ENCODE measurements around the gene WDR27. TPM values are rescaled to one million over a fixed set of nuclear protein-coding genes. Genes with fewer than 3 reads are reported as not detected.

WDR27 gene
- polyA plus RNA-seq, 1 donor from 2014 or later = 35.8 TPM

DNA sequence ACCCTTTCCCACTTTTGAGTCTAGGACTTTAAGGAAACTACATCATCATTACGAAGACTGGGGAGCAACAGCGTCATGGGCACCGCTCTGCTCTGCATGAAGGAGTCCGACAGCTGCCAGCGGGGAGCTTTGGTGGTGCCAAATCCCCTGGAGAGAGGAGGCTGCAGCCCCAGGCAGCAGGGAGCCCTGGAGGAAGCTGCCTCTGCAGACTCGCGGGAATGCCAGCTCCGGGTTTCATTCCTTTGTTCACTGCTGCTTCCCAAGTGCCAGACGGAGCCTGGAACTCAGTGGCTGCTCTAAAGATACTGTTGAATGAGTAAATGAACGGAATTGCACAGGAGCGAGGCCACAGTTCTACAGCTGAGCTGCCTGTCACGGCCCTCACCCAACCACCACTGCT is 251.7 kb downstream of the WDR27 start:
- H2AFZ ChIP-seq (ENCODE audit: low read depth, low read length) = no peak overlapping the region
- no peak overlapping the region for H3K27ac ChIP-seq (ENCODE audit: low read length)
- no peaks in the 10 kb centered on the region for H3K9me3 ChIP-seq (ENCODE audit: low read length)
- H3K4me2 ChIP-seq (ENCODE audit: low read length) = no peak overlapping the region
- H4K20me1 ChIP-seq (ENCODE audit: insufficient read depth) = no peaks in the 10 kb centered on the region
- no peaks in the 10 kb centered on the region for H3K27me3 ChIP-seq (ENCODE audit: insufficient read depth, low read depth, low read length)
- TF ChIP-seq POLR2AphosphoS5 (IDR thresholded peaks at IDR 0.05) (no peak), EZH2 (IDR thresholded peaks at IDR 0.05; ENCODE audit: borderline replicate concordance, insufficient read depth, low read length, poor library complexity, severe bottlenecking) (no peak), MXI1 (conservative IDR thresholded peaks at IDR 0.05; ENCODE audit: poor library complexity, severe bottlenecking) (no peak), SMC3 (conservative IDR thresholded peaks at IDR 0.05; ENCODE audit: poor library complexity) (no peak), EP300 (conservative IDR thresholded peaks at IDR 0.05; ENCODE audit: poor library complexity, severe bottlenecking) (no peak), RAD21 (conservative IDR thresholded peaks at IDR 0.05) (no peak)
- TF ChIP-seq, protein P1, sequence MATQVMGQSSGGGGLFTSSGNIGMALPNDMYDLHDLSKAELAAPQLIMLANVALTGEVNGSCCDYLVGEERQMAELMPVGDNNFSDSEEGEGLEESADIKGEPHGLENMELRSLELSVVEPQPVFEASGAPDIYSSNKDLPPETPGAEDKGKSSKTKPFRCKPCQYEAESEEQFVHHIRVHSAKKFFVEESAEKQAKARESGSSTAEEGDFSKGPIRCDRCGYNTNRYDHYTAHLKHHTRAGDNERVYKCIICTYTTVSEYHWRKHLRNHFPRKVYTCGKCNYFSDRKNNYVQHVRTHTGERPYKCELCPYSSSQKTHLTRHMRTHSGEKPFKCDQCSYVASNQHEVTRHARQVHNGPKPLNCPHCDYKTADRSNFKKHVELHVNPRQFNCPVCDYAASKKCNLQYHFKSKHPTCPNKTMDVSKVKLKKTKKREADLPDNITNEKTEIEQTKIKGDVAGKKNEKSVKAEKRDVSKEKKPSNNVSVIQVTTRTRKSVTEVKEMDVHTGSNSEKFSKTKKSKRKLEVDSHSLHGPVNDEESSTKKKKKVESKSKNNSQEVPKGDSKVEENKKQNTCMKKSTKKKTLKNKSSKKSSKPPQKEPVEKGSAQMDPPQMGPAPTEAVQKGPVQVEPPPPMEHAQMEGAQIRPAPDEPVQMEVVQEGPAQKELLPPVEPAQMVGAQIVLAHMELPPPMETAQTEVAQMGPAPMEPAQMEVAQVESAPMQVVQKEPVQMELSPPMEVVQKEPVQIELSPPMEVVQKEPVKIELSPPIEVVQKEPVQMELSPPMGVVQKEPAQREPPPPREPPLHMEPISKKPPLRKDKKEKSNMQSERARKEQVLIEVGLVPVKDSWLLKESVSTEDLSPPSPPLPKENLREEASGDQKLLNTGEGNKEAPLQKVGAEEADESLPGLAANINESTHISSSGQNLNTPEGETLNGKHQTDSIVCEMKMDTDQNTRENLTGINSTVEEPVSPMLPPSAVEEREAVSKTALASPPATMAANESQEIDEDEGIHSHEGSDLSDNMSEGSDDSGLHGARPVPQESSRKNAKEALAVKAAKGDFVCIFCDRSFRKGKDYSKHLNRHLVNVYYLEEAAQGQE (IDR thresholded peaks at IDR 0.05; ENCODE audit: borderline replicate concordance) = no peak
- no peaks in the 10 kb centered on the region for H3K79me2 ChIP-seq (replicated peaks; ENCODE audit: insufficient read depth, low read length)
- no peak overlapping the region for H3K4me3 ChIP-seq (ENCODE audit: low read length)
- no peaks in the 10 kb centered on the region for H3K36me3 ChIP-seq (ENCODE audit: insufficient read depth, low read length)
- H3F3A ChIP-seq (ENCODE audit: insufficient read depth, low read length, poor library complexity, severe bottlenecking) = no peaks in the 10 kb centered on the region
- no peaks in the 10 kb centered on the region for H3K9me2 ChIP-seq (ENCODE audit: insufficient read depth, low read length)
- H3K9ac ChIP-seq (ENCODE audit: low read length) = no peak overlapping the region

DNA sequence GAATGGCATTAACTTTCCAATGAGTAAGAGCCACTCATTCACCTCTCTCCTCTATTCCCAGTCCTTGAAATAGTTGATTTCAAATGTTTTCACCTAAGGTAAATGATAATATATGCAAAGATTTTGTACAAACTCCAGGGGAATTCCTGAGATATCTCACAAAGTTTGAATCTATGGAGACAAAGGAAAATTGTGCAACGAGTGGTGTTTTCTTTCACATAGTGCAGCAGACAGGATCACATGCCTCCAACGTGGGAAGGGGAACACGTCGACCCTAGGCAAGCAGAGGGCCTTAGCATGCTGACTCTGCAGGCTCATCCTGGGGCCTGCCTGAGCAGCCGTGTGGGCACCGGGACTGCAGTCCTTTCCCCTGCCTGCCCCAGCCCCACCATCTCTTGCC is 252.6 kb downstream of the WDR27 start:
- Histone ChIP-seq H3K27ac (ENCODE audit: low read length) (no peak overlapping the region), H3K4me2 (ENCODE audit: low read length) (no peak overlapping the region), H2AFZ (ENCODE audit: low read depth, low read length) (no peak overlapping the region), H3K36me3 (ENCODE audit: insufficient read depth, low read length) (no peaks in the 10 kb centered on the region), H3K9me3 (ENCODE audit: low read length) (no peaks in the 10 kb centered on the region), H3K9me2 (ENCODE audit: insufficient read depth, low read length) (no peaks in the 10 kb centered on the region), H3K79me2 (replicated peaks; ENCODE audit: insufficient read depth, low read length) (no peaks in the 10 kb centered on the region), H3K4me3 (ENCODE audit: low read length) (no peak overlapping the region), H3K9ac (ENCODE audit: low read length) (no peak overlapping the region), H3F3A (ENCODE audit: insufficient read depth, low read length, poor library complexity, severe bottlenecking) (no peaks in the 10 kb centered on the region), H4K20me1 (ENCODE audit: insufficient read depth) (no peaks in the 10 kb centered on the region), H3K27me3 (ENCODE audit: insufficient read depth, low read depth, low read length) (no peaks in the 10 kb centered on the region)
- TF ChIP-seq MXI1 (conservative IDR thresholded peaks at IDR 0.05; ENCODE audit: poor library complexity, severe bottlenecking) (no peak), SMC3 (conservative IDR thresholded peaks at IDR 0.05; ENCODE audit: poor library complexity) (no peak), TAF1 (IDR thresholded peaks at IDR 0.05; ENCODE audit: low read depth) (no peak), EP300 (conservative IDR thresholded peaks at IDR 0.05; ENCODE audit: poor library complexity, severe bottlenecking) (no peak), POLR2AphosphoS5 (IDR thresholded peaks at IDR 0.05) (no peak), EZH2 (IDR thresholded peaks at IDR 0.05; ENCODE audit: borderline replicate concordance, insufficient read depth, low read length, poor library complexity, severe bottlenecking) (no peak)
- TF ChIP-seq, protein P1 (IDR thresholded peaks at IDR 0.05; ENCODE audit: borderline replicate concordance) = no peak
- TF ChIP-seq, protein P2, sequence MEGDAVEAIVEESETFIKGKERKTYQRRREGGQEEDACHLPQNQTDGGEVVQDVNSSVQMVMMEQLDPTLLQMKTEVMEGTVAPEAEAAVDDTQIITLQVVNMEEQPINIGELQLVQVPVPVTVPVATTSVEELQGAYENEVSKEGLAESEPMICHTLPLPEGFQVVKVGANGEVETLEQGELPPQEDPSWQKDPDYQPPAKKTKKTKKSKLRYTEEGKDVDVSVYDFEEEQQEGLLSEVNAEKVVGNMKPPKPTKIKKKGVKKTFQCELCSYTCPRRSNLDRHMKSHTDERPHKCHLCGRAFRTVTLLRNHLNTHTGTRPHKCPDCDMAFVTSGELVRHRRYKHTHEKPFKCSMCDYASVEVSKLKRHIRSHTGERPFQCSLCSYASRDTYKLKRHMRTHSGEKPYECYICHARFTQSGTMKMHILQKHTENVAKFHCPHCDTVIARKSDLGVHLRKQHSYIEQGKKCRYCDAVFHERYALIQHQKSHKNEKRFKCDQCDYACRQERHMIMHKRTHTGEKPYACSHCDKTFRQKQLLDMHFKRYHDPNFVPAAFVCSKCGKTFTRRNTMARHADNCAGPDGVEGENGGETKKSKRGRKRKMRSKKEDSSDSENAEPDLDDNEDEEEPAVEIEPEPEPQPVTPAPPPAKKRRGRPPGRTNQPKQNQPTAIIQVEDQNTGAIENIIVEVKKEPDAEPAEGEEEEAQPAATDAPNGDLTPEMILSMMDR (IDR thresholded peaks at IDR 0.05; ENCODE audit: poor library complexity, severe bottlenecking) = no peak

Data from neural cell (in vitro differentiated cells).